Measurements from ENCODE around the gene ARSJ. TPM values are rescaled to one million over a fixed set of nuclear protein-coding genes. Genes with fewer than 3 reads are reported as not detected.

The ARSJ gene
- total RNA-seq, 6 donors from 2014 or later = 5.4 to 29.3 (median 14.8) TPM

DNA sequence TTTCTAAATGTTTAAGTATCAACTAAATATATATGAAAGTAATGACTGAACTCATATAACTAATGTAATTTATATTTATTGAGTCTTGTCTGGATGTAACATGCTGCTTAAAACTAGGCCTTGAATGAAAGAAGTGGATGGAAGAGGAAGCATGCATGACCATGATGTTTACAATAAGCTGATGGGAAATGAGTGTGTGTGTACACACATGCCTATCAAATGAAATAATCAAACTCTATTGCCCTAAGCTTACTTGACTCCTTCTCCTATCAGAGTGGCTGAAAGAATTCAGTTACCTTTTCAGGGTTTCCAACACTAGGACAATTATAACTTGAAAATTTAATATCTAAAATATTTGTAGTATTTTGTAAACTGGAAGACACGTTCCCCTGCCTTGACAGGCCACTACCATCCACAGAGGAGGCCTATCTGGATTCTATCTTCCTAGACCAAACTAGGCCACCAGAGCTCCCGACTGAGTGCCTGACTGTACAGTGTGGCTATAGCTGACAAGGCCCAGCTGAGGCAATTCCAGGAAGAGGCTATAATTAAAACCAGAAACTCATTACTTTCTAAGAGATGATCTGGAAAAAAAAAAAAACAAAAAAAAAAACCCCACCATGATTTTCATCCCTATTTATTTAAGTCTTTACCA, 7.6 kb downstream of the ARSJ start:
- TF ChIP-seq, protein P1, sequence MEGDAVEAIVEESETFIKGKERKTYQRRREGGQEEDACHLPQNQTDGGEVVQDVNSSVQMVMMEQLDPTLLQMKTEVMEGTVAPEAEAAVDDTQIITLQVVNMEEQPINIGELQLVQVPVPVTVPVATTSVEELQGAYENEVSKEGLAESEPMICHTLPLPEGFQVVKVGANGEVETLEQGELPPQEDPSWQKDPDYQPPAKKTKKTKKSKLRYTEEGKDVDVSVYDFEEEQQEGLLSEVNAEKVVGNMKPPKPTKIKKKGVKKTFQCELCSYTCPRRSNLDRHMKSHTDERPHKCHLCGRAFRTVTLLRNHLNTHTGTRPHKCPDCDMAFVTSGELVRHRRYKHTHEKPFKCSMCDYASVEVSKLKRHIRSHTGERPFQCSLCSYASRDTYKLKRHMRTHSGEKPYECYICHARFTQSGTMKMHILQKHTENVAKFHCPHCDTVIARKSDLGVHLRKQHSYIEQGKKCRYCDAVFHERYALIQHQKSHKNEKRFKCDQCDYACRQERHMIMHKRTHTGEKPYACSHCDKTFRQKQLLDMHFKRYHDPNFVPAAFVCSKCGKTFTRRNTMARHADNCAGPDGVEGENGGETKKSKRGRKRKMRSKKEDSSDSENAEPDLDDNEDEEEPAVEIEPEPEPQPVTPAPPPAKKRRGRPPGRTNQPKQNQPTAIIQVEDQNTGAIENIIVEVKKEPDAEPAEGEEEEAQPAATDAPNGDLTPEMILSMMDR (IDR thresholded peaks at IDR 0.05) = no peak
- TF ChIP-seq EP300 (IDR thresholded peaks at IDR 0.05) = peak in 1 of 4 donors; percentile 56

GRCh38 chr4:113969709-113970334, 9.6 kb downstream of the ARSJ start:
- no peaks in the 10 kb centered on the region for H3K36me3 ChIP-seq
- H3K27ac ChIP-seq = no peak overlapping the region
- TF ChIP-seq EP300 (IDR thresholded peaks at IDR 0.05) (no peak), POLR2A (IDR thresholded peaks at IDR 0.05) (no peak), POLR2AphosphoS5 (IDR thresholded peaks at IDR 0.05) (no peak)
- TF ChIP-seq, protein P1 (IDR thresholded peaks at IDR 0.05) = no peak
- DNase-seq = no peak
- no peak for ATAC-seq (ENCODE audit: low FRiP score in 2 of 2)
- H3K27me3 ChIP-seq = no peaks in the 10 kb centered on the region
- H3K4me1 ChIP-seq = peaks cover 0 to 6% (median 2%) of the 10 kb centered on the region in 4 donors
- 85 to 86% methylated on average over 1 of the region's 1 CpG for WGBS, 2 donors
- H3K9me3 ChIP-seq = no peaks in the 10 kb centered on the region
- no peak overlapping the region for H3K4me3 ChIP-seq

More for the DNA sequence above, 7.6 kb downstream of the ARSJ start:
- DNase-seq = no peak
- H3K4me1 ChIP-seq = peaks cover 0 to 6% (median 5%) of the 10 kb centered on the region in 4 donors
- no peak overlapping the region for H3K4me3 ChIP-seq
- WGBS, 2 donors = 56 to 65% methylated on average over 2 of the region's 2 CpGs
- no peaks in the 10 kb centered on the region for H3K27me3 ChIP-seq
- H3K9me3 ChIP-seq = no peaks in the 10 kb centered on the region
- no peaks in the 10 kb centered on the region for H3K36me3 ChIP-seq
- ATAC-seq (ENCODE audit: low FRiP score in 2 of 2) = no peak
- no peak overlapping the region for H3K27ac ChIP-seq

DNA sequence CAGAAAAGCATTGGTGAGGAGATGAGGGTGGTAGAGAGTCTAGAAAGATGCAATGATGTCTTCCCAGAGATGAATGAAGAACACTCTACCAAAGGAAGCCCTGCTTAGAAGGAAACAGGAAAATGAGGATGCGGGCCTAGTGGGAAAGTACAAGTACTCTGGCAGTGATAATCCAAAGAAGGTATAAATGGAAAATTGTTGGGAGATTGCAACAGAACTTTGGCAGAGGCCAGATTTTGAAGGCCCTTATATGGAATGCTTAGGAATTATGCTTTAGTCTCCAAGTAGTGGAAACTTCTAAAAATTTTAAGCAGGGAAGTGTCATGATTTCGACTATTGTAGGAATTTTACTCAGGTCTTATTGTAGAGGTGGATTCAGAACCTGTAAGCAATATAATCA, 11.0 kb downstream of the ARSJ start:
- no peak for TF ChIP-seq EP300 (IDR thresholded peaks at IDR 0.05)
- no peak for TF ChIP-seq POLR2A (IDR thresholded peaks at IDR 0.05)
- TF ChIP-seq, protein P1 (IDR thresholded peaks at IDR 0.05) = no peak
- TF ChIP-seq POLR2AphosphoS5 (IDR thresholded peaks at IDR 0.05) = no peak
- Histone ChIP-seq H3K4me3 (no peak overlapping the region), H3K36me3 (no peaks in the 10 kb centered on the region), H3K27me3 (no peaks in the 10 kb centered on the region), H3K9me3 (no peaks in the 10 kb centered on the region), H3K27ac (no peak overlapping the region), H3K4me1 (peaks cover 0 to 6% (median 2%) of the 10 kb centered on the region in 4 donors)
- ATAC-seq (ENCODE audit: low FRiP score in 2 of 2) (no peak), DNase-seq (no peak)
- 74 to 77% methylated on average over 2 of the region's 2 CpGs for WGBS, 2 donors

- peaks cover 0 to 6% (median 2%) of the 10 kb centered on the region in 4 donors for H3K4me1 ChIP-seq
- TF ChIP-seq EP300 (IDR thresholded peaks at IDR 0.05) (no peak), POLR2A (IDR thresholded peaks at IDR 0.05) (no peak), POLR2AphosphoS5 (IDR thresholded peaks at IDR 0.05) (no peak)
- TF ChIP-seq, protein P1 (IDR thresholded peaks at IDR 0.05) = no peak
- H3K36me3 ChIP-seq = no peaks in the 10 kb centered on the region
- no peaks in the 10 kb centered on the region for H3K9me3 ChIP-seq
- H3K27ac ChIP-seq = no peak overlapping the region
- no peak for DNase-seq
- no peak for ATAC-seq (ENCODE audit: low FRiP score in 2 of 2)
- H3K27me3 ChIP-seq = no peaks in the 10 kb centered on the region
- H3K4me3 ChIP-seq = no peak overlapping the region
Measured at GRCh38 chr4:113967687-113968086, 11.8 kb downstream of the ARSJ start.
